Measurements from ENCODE around the gene ENPP6.
"Not testable (repeated sequence)": the region's sequence is repeated elsewhere in the genome, so short reads cannot be mapped to it uniquely, and the experiment has no call there.

ENPP6 gene

DNA sequence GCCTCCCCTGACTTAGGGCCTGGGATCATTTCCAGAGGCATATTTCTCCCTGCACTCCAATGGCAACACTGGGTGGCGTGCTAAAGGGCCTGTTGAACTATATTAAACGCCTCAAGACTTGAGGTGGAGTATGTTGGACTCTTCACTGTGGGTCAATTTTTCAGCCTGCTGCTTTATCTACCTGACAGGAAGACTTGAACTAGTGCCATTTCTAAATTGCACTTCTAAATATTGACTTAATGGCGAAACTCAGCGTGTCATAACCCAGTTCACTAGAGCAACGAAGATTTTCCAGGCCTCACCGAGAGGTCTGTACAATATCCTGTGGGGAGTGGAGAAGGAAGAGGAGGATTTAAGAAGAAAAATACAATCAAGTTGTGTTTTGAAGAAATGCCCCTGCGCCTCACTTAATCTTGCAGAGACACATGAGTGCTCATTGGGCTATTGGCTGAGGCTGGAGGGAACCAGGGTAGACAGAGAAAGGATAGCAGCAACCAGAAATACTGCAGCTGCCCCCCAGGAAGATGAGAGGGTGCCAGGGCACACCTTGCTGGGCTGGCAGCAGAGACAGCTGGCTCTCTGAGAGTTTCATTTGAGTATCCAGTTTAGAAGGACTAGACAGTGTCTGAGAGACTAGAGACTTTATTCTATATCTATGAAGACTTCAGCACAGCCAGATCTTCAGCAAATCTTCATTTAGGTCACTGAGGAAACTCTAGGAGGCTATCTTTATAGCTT lies 67.4 kb downstream of the ENPP6 start:
- no peak for DNase-seq

GRCh38 chr4:184148738-184149637 lies 68.7 kb downstream of the ENPP6 start:
- DNase-seq = no peak

GRCh38 chr4:184147858-184148737 lies 69.6 kb downstream of the ENPP6 start:
- DNase-seq = no peak

DNA sequence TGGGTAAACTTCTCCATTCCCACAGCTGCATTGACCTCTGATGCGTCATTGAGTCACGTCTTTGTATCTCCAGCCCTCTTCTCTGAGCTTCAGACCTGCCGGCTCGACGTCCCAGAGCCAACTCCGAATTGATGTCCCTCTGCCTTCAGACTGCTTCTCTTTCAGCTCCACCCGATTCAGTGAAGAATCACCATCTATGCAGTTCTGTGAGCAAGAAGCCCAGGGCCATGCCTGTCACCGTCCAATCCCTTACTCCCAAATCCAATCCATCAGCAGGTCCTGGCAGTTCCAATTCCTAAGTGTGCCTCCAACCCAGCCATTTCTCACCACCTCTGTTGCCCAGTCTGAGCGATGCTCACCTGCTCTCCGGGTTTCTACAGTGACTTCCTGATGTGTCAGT lies 70.7 kb downstream of the ENPP6 start:
- DNase-seq = no peak

DNA sequence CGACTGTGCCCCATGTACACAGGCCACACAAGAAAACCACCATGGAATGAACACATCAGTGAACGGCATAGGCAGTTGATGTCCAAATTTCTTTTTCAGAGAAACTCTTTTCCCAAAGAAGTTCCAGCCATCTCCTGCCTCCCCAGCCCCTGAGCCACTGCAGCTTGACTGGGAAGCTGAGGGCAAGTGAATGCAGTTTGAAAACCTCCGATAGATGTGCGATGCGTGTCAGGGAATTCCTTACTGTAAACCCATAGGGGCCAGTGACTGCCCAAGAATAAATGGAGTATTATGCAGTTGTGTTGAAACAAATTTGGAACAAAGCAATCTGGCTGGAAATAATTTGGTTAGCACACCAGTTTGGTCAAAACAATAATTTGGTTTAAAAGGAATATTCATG lies 72.1 kb downstream of the ENPP6 start:
- no peak for DNase-seq

GRCh38 chr4:184143770-184144564 lies 73.7 kb downstream of the ENPP6 start:
- no peak for DNase-seq

DNA sequence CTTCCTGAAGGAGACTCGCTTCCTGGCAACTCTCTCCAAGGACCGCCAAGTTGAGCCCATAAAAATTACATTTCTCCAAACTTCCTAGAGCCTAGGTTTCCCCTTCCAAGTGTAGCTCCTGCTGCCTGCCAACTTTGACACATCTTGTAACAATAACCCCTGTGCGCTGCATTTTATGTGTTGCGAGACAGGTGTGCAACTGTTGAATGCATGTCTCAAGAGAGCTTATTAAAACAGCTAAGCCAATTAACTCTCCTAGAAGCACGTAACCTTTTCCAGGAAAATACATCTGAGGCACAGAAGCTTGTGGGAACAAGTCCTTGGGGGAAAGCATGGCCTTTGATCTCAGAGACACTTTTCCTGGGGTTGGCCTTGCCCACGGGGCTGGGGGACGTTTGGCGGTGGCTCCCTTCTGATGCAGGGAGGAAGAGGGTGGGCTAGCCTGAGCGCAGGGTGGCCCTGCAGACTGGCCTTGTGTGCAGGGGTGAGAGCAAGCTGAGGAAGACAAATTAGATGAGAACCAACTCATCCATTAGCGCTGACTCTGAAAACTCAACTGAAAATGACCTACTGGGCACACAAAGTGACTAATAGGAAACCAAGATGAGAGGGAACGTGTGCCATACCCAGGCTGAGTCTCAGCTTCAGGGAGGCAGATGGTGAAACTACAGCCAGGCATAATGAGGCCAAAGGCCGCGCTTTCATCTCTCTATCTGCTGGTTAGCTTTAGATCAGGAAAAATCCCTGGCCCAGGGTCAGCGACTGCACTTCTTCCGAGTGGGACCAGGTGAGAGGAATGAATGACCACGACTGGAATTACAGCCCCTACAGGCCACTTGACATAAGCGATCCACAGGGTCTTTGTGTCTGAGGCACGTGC lies 75.3 kb downstream of the ENPP6 start:
- DNase-seq = no peak

DNA sequence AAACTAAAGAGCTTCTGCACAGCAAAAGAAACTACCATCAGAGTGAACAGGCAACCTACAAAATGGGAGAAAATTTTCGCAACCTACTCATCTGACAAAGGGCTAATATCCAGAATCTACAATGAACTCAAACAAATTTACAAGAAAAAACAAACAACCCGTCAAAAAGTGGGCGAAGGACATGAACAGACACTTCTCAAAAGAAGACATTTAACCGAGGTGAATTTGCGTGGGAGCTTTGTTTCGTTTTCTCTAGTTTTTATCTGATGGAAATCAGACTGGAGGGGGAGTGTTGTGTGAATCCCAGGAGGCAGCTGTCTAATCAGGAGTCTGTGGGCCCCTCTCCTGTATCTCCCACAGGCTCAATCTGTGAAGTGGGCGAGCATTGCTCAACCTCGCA lies 76.8 kb downstream of the ENPP6 start:
- not testable (repeated sequence) for DNase-seq

DNA sequence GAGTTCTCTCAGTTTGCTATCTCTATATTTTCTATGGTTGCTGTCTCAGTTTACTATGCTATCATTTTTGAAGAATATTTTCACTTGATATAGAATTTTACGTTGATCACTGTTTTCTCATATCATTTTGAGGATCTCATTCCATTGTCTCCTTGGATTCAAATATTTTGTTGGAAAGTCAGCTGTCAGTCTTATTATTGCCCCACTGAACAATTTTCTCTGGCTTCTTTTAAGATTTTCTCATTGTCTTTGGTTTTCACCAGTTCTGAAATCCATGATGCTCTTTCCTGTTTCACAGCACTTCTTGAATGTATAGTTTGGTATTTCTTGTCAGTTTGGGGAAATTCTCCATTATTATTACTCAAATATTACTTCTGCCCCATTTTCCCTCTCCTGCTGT lies 81.1 kb downstream of the ENPP6 start:
- DNase-seq = no peak

DNA sequence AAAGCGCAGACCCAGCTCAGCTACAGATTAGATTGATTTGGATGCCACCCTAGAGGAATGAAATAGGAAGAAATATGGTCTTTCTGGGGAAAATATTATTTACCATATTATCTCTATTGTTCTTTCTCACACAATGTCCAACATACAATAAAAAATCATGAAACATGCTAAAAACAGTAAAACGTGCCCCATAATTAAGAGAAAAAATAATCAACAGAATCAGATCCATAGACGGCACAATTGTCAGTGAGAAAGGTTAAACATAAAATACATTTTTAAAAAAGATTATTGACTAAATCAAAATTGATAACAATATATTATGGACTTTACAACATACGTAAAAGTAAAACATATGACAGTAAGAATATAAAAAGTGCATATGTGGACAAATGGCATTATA lies 90.9 kb downstream of the ENPP6 start:
- DNase-seq = no peak

- DNase-seq = no peak
Observed at GRCh38 chr4:184122631-184123408, 94.9 kb downstream of the ENPP6 start.

DNA sequence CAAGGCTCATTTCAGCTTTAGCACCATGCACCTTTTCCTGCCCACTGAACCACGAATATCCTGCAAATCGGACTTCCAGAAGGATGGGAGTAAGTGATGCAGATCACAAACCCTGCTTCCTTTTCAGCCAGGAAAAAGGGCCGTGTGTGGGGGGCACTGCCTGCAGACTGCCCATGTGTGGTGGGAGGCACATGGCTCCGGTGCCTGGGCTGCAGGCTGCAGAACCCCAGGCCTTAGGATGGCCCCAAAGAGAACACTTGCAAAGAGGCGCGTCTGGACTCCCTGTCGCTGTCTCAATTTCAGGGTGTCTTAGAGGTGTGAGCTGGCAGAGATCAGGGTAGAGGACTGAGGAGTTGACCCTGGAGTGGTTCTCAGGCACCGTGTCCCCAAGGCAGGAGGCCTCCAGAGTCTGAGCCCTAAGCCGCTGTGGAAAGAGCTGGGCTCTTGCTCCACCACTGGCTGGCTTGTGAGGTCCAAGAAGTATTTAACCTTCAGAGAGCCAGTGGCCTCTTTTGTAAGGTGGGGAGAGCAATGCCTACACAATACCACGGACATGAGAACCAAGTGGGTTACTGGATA lies 97.0 kb downstream of the ENPP6 start:
- DNase-seq = no peak

DNA sequence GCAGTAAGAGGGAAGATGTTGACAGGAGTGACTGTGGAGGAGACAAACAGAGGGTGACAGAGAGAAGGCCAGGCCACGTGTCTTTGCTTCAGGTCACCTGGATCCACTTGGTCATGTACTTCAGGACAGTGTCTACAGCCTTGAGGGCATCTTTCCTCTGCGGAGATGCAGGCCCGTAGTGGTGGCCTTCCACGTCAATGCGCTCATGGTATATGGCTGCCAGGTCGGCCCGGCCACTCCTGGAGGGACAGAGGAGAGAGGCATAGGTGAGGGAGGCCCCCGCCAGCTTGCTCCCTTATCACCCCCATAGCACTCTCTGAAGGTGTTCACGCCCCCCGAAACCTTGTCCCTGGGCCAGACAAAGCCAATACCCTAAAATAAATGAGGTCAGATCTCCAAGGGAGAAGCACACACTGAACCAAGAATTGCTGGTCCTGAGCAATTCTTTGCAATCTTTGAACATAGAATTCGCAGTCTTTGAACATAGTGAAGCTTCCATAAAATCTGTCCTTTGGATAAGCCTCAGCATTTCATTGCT lies 99.9 kb downstream of the ENPP6 start:
- no peak for DNase-seq

GRCh38 chr4:184115399-184115798 lies 102.3 kb downstream of the ENPP6 start:
- DNase-seq = no peak

DNA sequence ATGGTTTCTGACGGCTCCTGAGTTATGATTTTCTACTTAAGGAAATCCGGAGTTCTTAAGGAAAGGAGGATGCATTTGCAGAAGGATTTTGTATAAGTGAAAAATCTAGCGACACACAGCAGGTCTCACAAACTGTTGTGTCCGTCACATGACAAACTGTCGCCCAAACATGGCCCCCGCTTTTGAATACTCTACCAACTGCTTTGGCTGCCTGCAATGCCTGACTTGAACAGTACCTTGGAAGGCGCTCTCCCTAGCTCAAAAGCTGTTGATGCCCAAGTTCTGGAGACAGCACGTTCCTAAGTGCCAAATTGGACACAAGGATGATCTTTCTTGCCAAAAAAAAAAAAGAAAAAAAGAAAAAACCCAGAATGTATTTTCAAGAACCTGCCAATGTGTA lies 103.2 kb downstream of the ENPP6 start:
- DNase-seq = peak in 12 of 56 donors; percentile 4 to 53 (median 16)

DNA sequence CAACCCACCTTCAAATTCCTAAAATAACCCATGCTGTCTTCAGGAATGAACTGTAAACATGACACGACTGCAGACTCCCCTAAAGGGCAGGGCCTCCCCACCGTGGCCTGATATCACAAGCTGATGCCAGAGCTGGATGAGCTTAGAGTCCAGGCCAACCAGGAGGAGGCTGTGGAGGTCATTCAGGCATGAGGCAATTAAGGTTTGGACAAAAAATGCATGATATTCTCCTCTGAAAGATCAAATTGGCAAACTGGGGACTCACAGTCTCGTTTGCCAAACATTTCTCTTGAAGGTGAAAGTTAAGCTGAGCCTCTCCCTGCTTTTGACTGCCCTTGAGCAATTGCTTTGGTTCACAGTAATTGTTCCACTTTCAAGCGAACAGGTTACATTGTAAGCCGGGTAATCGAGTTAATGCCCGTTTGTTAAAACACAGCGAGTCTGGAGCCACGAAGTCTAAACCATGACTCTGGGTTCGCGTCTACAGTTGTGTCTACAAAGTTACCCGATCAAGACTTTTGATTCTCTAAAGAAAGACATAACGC lies 105.6 kb downstream of the ENPP6 start:
- no peak for DNase-seq

- no peak for DNase-seq
Observed at GRCh38 chr4:184111233-184111832, 106.3 kb downstream of the ENPP6 start.
